ENCODE results near the gene CHMP4A. TPM values are rescaled to one million over a fixed set of nuclear protein-coding genes. Genes with fewer than 3 reads are reported as not detected.
A peak's percentile ranks its signal among the peaks of the same experiment; 100 is the strongest.

The CHMP4A gene
- total and polyA plus RNA-seq, 2 of the 13 experiments (the other 11 are each of a cell fraction or from before 2014, with no cell fraction given) = 83.6 to 113 TPM

GRCh38 chr14:24212924-24213865, at the start of gene CHMP4A (continued):
- peak; percentile 84 for TF ChIP-seq AFF4 (CRISPR knock-in tag; IDR thresholded peaks at IDR 0.05)
- peak; percentile 95 for TF ChIP-seq TFDP1 (CRISPR knock-in tag; IDR thresholded peaks at IDR 0.05; ENCODE audit: borderline replicate concordance)
- peak; percentile 100 for TF ChIP-seq AGO2 (optimal IDR thresholded peaks at IDR 0.05; ENCODE audit: low read depth, low read length)
- TF ChIP-seq ELF4 (CRISPR knock-in tag; IDR thresholded peaks at IDR 0.05; ENCODE audit: borderline replicate concordance) = peak; percentile 97; the same call in 1 of the 2 replicates
- peak; percentile 96 for TF ChIP-seq PTBP1 (IDR thresholded peaks at IDR 0.05; ENCODE audit: low read depth, low read length, poor library complexity, severe bottlenecking)
- peak; percentile 97 for TF ChIP-seq ZBTB25 (CRISPR knock-in tag; IDR thresholded peaks at IDR 0.05)
- TF ChIP-seq ZNF382 (CRISPR knock-in tag; IDR thresholded peaks at IDR 0.05; ENCODE audit: borderline replicate concordance) = no peak
- no peak for TF ChIP-seq ZBTB21 (CRISPR knock-in tag; IDR thresholded peaks at IDR 0.05)
- no peak for TF ChIP-seq HDAC1 (CRISPR knock-in tag; IDR thresholded peaks at IDR 0.05)
- peak; percentile 71; the same call in 1 of the 2 replicates for TF ChIP-seq NAIF1 (CRISPR knock-in tag; IDR thresholded peaks at IDR 0.05; ENCODE audit: borderline replicate concordance)
- peak; percentile 90 for TF ChIP-seq JUN (CRISPR knock-in tag; IDR thresholded peaks at IDR 0.05)
- TF ChIP-seq FOXJ3 (CRISPR knock-in tag; IDR thresholded peaks at IDR 0.05; ENCODE audit: borderline replicate concordance) = peak; percentile 90
- peak; percentile 99 for TF ChIP-seq ZIK1 (CRISPR knock-in tag; IDR thresholded peaks at IDR 0.05; ENCODE audit: borderline replicate concordance, low read depth)
- peak; percentile 34; the same call in 1 of the 2 replicates for TF ChIP-seq ZBTB49 (CRISPR knock-in tag; IDR thresholded peaks at IDR 0.05; ENCODE audit: borderline replicate concordance)
- TF ChIP-seq MYC (CRISPR knock-in tag; IDR thresholded peaks at IDR 0.05; ENCODE audit: borderline replicate concordance) = peak; percentile 99
- no peak for TF ChIP-seq ZNF644 (CRISPR knock-in tag; IDR thresholded peaks at IDR 0.05; ENCODE audit: low read depth)
- TF ChIP-seq TMF1 (CRISPR knock-in tag; IDR thresholded peaks at IDR 0.05; ENCODE audit: low read depth) = peak; percentile 61; the same call in 1 of the 2 replicates
- peak; percentile 99 for TF ChIP-seq SPEN (CRISPR knock-in tag; IDR thresholded peaks at IDR 0.05; ENCODE audit: low read depth)

All from HepG2 (cell line).